ENCODE measurements around the gene MMP24OS. TPM values are rescaled to one million over a fixed set of nuclear protein-coding genes. Genes with fewer than 3 reads are reported as not detected.

MMP24OS gene
- total RNA-seq, 1 donor from 2014 or later: 63.4 TPM

- no peak for DNase-seq (ENCODE audit: low spot score)
- intact Hi-C loops (cut with DNase I): no loop called here
These were observed 3.7 kb upstream of the MMP24OS start for GRCh38 chr20:35281506-35282101.

- intact Hi-C loops (cut with DNase I): no loop called here
- DNase-seq (ENCODE audit: low spot score): no peak
These were observed 2.6 kb upstream of the MMP24OS start for GRCh38 chr20:35280523-35280922.

- intact Hi-C loops (cut with DNase I): no loop called here
- DNase-seq (ENCODE audit: low spot score): no peak
These were observed 1.7 kb upstream of the MMP24OS start for GRCh38 chr20:35279533-35280174.

DNA sequence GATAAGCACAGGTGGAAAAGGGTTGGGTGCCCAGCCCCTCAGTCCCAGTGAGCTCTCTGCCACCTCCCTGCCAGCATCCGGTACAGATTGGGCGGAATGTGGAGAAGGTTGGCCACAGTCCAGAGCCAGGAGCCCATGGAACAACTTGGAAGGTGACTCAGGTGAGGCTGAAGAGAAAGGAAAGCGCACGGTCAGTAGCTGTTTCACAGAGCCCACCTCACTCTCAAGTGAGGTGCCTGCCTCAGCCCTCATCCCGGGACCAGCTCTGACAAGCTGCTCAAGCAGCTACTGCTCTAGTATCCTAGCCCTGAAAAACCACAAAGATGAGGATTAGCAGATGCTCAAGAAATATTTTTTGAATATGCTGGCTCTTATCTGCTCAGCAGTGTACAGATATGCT lies 1.1 kb upstream of the MMP24OS start:
- DNase-seq (ENCODE audit: low spot score): no peak

DNA sequence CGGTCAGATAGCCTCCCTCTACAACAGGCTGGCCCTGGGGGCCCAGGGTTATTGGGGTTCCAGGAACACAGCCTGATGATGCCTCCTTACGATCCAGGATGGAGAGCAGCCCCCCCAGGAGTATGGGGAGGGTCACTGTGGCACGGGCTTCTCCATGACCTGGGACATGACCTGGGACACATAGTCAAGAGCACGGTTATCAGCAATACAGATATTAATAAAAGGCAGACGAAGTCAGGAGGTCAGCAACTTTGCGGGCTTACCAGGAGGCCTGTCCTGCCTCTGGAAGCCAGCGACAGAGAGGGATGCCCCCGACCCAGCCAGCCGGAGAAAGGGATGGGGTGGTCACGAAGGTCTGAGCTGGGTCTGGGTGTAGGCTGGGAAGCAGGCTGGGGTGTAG lies 795 bp downstream of the MMP24OS start:
- intact Hi-C loops (cut with DNase I): no loop called here
- no peak for DNase-seq (ENCODE audit: low spot score)

More for the DNA sequence above, 1.1 kb upstream of the MMP24OS start:
- intact Hi-C loops (cut with DNase I): no loop called here

GRCh38 chr20:35276408-35276807 lies 1.5 kb downstream of the MMP24OS start:
- no peak for DNase-seq (ENCODE audit: low spot score)
- intact Hi-C loops (cut with DNase I): no loop called here

DNA sequence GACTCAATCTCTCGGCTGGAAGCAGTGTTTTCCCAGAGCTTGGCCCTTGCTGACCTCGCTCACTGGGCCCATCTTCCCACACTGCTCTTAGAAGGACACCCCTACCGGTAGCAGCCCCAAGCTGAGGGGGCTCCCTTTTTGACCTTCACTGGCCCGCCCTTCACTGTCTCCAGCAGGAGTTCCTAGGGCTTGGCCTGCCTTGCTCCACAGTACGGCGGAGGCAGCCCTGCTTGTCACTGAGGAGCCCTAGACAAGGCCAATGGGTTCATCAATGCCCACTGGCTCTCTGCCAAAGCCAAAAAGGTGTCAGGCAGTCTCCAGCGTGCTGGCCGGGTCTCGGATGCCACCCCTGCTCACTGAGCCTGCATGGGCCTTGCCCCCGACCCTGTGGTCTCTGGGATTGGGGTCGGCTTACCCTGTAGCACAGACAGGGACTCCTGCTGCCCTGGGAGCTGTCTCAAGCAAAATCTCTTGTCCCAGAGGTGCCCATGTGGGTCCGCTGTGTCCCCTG lies 2.1 kb downstream of the MMP24OS start:
- DNase-seq (ENCODE audit: low spot score): no peak

GRCh38 chr20:35274172-35275092 lies 3.5 kb downstream of the MMP24OS start:
- DNase-seq (ENCODE audit: low spot score): no peak
- intact Hi-C loops (cut with DNase I): no loop called here

More for the DNA sequence above, 2.1 kb downstream of the MMP24OS start:
- intact Hi-C loops (cut with DNase I): no loop called here

- intact Hi-C loops (cut with DNase I): no loop called here
- DNase-seq (ENCODE audit: low spot score): no peak
These were observed 4.3 kb downstream of the MMP24OS start for GRCh38 chr20:35273449-35274171.

GRCh38 chr20:35271904-35272303 lies 6.0 kb downstream of the MMP24OS start:
- intact Hi-C loops (cut with DNase I): no loop called here
- no peak for DNase-seq (ENCODE audit: low spot score)

GRCh38 chr20:35271073-35271882 lies 6.6 kb downstream of the MMP24OS start:
- intact Hi-C loops (cut with DNase I): no loop called here
- no peak for DNase-seq (ENCODE audit: low spot score)

DNA sequence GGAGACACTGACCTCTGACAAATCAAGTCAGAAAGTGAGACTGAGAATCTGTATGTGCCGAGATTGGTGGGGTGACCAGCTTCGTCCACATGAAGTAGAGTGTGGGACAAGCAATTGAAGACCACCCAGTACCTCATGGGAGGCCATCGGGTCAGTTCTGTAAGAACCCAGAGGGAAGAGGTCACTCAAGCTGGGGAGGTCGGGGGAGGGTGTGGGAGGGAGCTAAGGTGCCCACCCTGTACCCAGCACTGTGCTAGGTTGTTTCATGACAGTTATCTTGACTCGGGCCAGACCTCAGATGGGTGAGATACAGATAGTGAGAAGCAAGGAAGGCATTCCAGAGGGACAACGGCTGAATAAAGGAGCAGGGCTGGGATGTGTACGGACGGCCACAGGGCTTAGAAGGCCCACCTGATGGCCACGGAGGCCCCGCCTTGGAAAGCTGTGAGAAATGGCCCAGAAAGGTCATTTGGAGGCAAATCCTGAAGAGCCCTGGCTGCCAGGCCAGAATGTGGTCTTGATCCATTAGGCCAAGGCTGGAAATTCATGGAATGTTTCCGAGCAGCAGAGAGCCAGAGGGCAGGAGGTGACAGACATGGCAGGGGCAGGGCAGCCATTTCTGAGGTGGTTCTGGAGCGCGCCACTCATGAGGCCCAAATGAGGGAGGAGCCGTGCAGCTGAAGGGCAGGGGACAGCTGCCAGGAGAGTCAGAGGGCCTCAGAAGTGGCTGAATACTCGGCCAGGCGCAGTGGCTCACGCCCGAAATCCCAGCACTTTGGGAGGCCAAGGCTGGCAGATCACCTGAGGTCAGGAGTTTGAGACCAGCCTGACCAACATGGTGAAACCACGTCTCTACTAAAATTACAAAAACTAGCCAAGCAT lies 7.7 kb downstream of the MMP24OS start:
- DNase-seq (ENCODE audit: low spot score): no peak
- intact Hi-C loops (cut with DNase I): no loop called here

GRCh38 chr20:35269055-35269781 lies 8.7 kb downstream of the MMP24OS start:
- intact Hi-C loops (cut with DNase I): loop anchor here (2.0 kb wide), 1 partner anchor 124 kb away; no protein-coding TSS in a partner anchor
- DNase-seq (ENCODE audit: low spot score): no peak

DNA sequence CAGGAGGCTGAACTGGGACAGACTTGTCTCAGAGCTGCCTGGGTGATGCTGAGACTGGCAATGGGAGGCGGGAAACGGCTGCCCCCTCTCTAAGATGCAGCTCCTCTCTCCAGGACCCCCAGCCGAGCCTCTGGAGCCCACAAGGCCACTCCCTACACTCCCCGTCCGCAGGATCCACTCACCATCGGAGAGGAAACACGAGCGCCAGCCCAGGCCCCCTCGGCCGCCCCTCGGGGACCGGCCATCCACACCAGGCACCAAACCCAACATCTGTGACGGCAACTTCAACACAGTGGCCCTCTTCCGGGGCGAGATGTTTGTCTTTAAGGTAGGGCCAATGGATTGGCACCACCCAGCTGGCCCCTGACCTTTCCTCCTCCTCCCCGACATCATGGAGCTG lies 10.8 kb downstream of the MMP24OS start:
- intact Hi-C loops (cut with DNase I): no loop called here

DNA sequence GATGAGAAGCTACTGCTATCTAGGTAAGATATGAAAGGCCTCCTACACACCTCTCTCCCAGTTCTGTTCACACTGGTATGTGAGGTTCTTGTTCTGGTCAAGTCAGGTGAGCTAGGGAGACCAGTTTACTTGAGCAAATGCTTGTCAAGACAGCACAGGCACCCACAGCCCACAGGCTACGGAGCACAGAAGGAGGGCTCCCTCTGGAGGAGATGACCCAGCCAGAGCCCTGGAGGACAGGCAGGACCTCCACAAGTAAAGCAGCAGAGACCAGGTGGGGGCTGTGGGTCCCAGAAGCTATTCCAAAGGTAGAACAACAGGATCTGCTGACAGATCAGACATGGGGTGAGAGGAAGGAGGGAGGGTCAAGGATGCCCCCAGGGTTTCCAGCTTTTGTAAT lies 13.2 kb downstream of the MMP24OS start:
- DNase-seq (ENCODE audit: low spot score): no peak
- intact Hi-C loops (cut with DNase I): no loop called here

More for the DNA sequence above, 10.8 kb downstream of the MMP24OS start:
- DNase-seq (ENCODE audit: low spot score): peak; percentile 53

DNA sequence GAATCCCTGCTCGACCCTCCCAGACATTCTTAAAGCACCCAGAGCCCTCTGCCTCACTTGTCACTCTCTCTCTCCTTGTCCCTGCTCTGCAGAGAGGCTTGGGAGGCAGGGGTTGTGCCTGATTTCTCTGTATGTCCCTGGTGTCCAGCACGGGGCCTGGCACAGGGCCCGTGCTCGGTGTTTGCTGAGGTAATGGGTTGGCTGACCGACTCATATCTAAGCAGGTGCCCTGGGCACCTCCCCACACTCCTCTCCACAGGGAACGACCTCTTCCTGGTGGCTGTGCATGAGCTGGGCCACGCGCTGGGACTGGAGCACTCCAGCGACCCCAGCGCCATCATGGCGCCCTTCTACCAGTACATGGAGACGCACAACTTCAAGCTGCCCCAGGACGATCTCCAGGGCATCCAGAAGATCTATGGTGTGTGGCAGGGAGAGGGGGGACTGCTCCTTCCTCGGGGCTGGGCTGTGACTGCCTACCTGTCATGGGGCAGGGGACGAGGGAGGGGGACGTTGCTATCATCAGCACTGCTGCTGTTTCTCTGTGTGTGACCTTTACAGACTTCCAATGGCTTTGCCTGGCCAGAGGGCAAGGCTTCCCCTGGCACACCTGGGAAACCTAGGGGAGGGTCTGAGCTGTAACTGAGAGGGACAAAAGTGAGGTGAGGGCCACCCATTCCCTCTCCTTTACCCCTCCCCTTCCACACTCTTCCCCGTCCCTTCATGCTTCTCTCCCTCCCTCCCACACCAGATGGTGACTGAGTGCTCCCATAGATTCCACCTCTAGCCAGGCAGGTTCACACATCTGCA lies 14.2 kb downstream of the MMP24OS start:
- DNase-seq (ENCODE audit: low spot score): no peak
- intact Hi-C loops (cut with DNase I): no loop called here
